ENCODE data around the gene TYRP1. TPM values are rescaled to one million over a fixed set of nuclear protein-coding genes. Genes with fewer than 3 reads are reported as not detected.
A peak's percentile ranks its signal among the peaks of the same experiment; 100 is the strongest.

The TYRP1 gene
- total and polyA plus RNA-seq, 9 donors, result 0.02 to 0.22 TPM; not detected in 7

DNA sequence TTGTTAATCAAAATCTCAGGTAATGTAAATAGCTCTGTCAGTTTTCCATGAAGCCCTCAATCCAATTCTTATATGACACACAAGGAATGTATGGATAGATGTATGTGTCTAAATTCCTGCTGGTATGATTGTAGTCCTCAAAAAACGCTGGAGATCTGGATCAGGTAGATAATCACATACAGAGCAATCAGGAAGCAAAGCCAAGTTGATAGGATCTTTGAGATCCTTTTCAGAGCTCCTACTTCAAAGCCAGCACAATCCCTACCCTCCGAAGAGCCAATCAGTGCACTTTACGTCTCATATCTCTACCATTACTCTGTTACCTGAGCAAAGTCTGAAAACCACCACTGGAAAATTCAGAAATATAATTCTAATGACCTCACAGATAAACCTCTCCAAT, 27.4 kb downstream of the TYRP1 start:
- H3K27ac ChIP-seq, result no peak overlapping the region
- H3K4me3 ChIP-seq, result no peak overlapping the region
- TF ChIP-seq EP300 (IDR thresholded peaks at IDR 0.05) (no peak), POLR2A (IDR thresholded peaks at IDR 0.05) (no peak)
- TF ChIP-seq, protein P1, sequence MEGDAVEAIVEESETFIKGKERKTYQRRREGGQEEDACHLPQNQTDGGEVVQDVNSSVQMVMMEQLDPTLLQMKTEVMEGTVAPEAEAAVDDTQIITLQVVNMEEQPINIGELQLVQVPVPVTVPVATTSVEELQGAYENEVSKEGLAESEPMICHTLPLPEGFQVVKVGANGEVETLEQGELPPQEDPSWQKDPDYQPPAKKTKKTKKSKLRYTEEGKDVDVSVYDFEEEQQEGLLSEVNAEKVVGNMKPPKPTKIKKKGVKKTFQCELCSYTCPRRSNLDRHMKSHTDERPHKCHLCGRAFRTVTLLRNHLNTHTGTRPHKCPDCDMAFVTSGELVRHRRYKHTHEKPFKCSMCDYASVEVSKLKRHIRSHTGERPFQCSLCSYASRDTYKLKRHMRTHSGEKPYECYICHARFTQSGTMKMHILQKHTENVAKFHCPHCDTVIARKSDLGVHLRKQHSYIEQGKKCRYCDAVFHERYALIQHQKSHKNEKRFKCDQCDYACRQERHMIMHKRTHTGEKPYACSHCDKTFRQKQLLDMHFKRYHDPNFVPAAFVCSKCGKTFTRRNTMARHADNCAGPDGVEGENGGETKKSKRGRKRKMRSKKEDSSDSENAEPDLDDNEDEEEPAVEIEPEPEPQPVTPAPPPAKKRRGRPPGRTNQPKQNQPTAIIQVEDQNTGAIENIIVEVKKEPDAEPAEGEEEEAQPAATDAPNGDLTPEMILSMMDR (IDR thresholded peaks at IDR 0.05), result no peak
- no peaks in the 10 kb centered on the region for H3K9me3 ChIP-seq
- DNase-seq, result no peak
- 47 to 87% (median 52%) methylated on average over 3 of the region's 3 CpGs for WGBS, 3 donors
- H3K36me3 ChIP-seq, result no peaks in the 10 kb centered on the region
- no peaks in the 10 kb centered on the region for H3K27me3 ChIP-seq
- intact Hi-C loops (cut with DNase I), result loop anchor here (5.0 to 10.0 kb wide), 3 partner anchors 164 to 364 kb away; no protein-coding TSS in a partner anchor
- no peaks in the 10 kb centered on the region for H3K4me1 ChIP-seq (ENCODE audit: insufficient read depth)

- intact Hi-C loops (cut with DNase I), result loop anchor here (5.0 to 10.0 kb wide), 3 partner anchors 163 to 363 kb away; no protein-coding TSS in a partner anchor
- Histone ChIP-seq H3K36me3 (no peaks in the 10 kb centered on the region), H3K9me3 (no peaks in the 10 kb centered on the region), H3K4me3 (no peak overlapping the region), H3K27ac (no peak overlapping the region), H3K4me1 (ENCODE audit: insufficient read depth) (no peaks in the 10 kb centered on the region), H3K27me3 (no peaks in the 10 kb centered on the region)
- DNase-seq, result no peak
- 71 to 82% (median 74%) methylated on average over 2 of the region's 2 CpGs for WGBS, 3 donors
- TF ChIP-seq POLR2A (IDR thresholded peaks at IDR 0.05) (no peak), EP300 (IDR thresholded peaks at IDR 0.05) (no peak)
- TF ChIP-seq, protein P1 (IDR thresholded peaks at IDR 0.05), result no peak
Observed at GRCh38 chr9:12722131-12722530, 28.9 kb downstream of the TYRP1 start.

DNA sequence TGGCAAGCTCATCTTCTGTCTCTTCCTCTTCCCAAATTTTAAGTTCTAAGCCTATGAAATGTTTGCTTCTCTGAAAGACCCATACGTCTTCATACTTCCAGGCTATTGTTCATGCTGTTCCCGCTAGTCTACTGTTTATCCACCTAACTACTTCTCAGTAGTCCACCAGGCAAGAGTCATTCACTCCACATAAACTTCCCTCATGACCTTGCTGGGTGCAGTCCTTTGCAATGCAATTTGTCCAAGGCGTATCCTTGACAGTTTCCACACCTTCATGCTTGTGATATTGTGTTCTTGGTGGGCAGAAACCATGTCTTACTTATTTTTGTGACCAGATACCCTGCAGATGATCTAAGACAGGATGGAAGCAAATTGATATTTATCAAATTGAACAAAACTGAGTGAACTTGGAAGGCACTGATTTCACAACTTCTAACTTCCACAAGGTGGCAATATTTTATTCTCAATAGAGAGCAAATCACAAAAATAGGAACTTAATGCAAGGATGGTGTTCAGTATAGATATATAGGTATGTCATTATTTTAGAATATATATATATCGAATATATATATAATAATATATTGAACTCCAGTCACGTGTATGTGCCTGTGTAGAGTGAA, 30.3 kb downstream of the TYRP1 start:
- no peak overlapping the region for H3K27ac ChIP-seq
- intact Hi-C loops (cut with DNase I), result loop anchor here (5.0 to 10.0 kb wide), 3 partner anchors 161 to 361 kb away; no protein-coding TSS in a partner anchor

GRCh38 chr9:12726795-12727194, 33.6 kb downstream of the TYRP1 start:
- Histone ChIP-seq H3K36me3 (no peaks in the 10 kb centered on the region), H3K27me3 (no peaks in the 10 kb centered on the region), H3K4me3 (no peak overlapping the region), H3K9me3 (no peaks in the 10 kb centered on the region), H3K4me1 (ENCODE audit: insufficient read depth) (no peaks in the 10 kb centered on the region), H3K27ac (no peak overlapping the region)
- intact Hi-C loops (cut with DNase I), result loop anchor here in 3 of 4 donors (10.0 kb wide), 2 partner anchors 158 to 358 kb away; no protein-coding TSS in a partner anchor
- 94 to 96% (median 95%) methylated on average over 2 of the region's 2 CpGs for WGBS, 3 donors
- DNase-seq, result no peak
- TF ChIP-seq, protein P1 (IDR thresholded peaks at IDR 0.05), result no peak
- no peak for TF ChIP-seq EP300 (IDR thresholded peaks at IDR 0.05)
- TF ChIP-seq POLR2A (IDR thresholded peaks at IDR 0.05), result no peak

More for the DNA sequence above, 30.3 kb downstream of the TYRP1 start:
- Histone ChIP-seq H3K27me3 (no peaks in the 10 kb centered on the region), H3K4me3 (no peak overlapping the region), H3K36me3 (no peaks in the 10 kb centered on the region), H3K9me3 (no peaks in the 10 kb centered on the region), H3K4me1 (ENCODE audit: insufficient read depth) (no peaks in the 10 kb centered on the region)
- 56 to 61% (median 57%) methylated on average over 5 of the region's 5 CpGs for WGBS, 3 donors
- TF ChIP-seq, protein P1 (IDR thresholded peaks at IDR 0.05), result peak in 1 of 3 donors; percentile 32
- no peak for TF ChIP-seq POLR2A (IDR thresholded peaks at IDR 0.05)
- no peak for DNase-seq

Data from ovary (tissue), 9 donors.